ENCODE measurements around the gene SPAG16.

DNA sequence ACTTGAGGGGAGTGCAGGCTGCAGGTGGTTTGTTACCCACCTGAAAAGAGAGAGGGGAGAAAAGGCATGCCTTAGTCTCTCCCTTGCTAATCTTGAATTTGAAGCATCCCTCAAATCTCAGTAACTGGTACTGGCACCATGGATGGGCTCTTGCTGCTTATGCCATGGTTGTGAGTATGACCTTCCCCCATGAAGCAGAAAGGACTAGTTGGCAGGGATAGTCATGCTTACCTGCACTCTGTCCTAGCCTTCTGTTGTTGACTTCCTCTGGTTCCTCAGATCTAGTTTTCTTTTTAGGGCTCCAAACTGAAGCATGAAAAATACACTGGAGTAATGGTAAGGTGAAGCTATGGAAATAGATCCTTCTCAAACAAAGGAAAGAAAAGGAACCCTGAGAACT is 191.2 kb downstream of the SPAG16 start:
- TF ChIP-seq, protein P1, sequence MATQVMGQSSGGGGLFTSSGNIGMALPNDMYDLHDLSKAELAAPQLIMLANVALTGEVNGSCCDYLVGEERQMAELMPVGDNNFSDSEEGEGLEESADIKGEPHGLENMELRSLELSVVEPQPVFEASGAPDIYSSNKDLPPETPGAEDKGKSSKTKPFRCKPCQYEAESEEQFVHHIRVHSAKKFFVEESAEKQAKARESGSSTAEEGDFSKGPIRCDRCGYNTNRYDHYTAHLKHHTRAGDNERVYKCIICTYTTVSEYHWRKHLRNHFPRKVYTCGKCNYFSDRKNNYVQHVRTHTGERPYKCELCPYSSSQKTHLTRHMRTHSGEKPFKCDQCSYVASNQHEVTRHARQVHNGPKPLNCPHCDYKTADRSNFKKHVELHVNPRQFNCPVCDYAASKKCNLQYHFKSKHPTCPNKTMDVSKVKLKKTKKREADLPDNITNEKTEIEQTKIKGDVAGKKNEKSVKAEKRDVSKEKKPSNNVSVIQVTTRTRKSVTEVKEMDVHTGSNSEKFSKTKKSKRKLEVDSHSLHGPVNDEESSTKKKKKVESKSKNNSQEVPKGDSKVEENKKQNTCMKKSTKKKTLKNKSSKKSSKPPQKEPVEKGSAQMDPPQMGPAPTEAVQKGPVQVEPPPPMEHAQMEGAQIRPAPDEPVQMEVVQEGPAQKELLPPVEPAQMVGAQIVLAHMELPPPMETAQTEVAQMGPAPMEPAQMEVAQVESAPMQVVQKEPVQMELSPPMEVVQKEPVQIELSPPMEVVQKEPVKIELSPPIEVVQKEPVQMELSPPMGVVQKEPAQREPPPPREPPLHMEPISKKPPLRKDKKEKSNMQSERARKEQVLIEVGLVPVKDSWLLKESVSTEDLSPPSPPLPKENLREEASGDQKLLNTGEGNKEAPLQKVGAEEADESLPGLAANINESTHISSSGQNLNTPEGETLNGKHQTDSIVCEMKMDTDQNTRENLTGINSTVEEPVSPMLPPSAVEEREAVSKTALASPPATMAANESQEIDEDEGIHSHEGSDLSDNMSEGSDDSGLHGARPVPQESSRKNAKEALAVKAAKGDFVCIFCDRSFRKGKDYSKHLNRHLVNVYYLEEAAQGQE (IDR thresholded peaks at IDR 0.05; ENCODE audit: low read depth) = no peak
- TF ChIP-seq TCF12 (IDR thresholded peaks at IDR 0.05; ENCODE audit: low read depth) (no peak), TEAD4 (IDR thresholded peaks at IDR 0.05) (no peak), EGR1 (IDR thresholded peaks at IDR 0.05) (no peak), CEBPB (IDR thresholded peaks at IDR 0.05) (no peak), RAD21 (IDR thresholded peaks at IDR 0.05; ENCODE audit: low read depth) (no peak)

Data from Ishikawa (cell line).